ENCODE data around the gene DMD.

Gene DMD

DNA sequence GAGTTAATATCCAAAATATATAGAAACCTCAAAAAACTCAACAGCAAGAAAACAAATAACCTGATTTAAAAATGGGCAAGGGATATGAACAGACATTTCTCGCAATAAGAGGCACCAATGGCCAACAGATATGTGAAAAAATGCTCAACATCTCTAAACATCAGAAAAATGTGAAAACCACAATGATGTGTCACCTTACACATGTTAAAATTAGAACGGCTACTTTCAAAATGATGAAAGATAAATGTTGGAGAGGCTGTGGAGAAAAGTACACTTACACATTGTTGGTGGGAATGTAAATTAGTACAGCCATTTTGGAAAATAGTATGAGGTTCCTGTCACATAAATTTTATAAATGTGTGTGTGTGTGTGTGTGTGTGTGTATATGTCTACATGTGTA is 731.3 kb downstream of the DMD start:
- H3K4me3 ChIP-seq (ENCODE audit: low read depth, low read length) = no peak overlapping the region
- in situ Hi-C loops (cut with HindIII; ENCODE audit: low sequenced_read_pairs) = no loop called here
- TF ChIP-seq, protein P1, sequence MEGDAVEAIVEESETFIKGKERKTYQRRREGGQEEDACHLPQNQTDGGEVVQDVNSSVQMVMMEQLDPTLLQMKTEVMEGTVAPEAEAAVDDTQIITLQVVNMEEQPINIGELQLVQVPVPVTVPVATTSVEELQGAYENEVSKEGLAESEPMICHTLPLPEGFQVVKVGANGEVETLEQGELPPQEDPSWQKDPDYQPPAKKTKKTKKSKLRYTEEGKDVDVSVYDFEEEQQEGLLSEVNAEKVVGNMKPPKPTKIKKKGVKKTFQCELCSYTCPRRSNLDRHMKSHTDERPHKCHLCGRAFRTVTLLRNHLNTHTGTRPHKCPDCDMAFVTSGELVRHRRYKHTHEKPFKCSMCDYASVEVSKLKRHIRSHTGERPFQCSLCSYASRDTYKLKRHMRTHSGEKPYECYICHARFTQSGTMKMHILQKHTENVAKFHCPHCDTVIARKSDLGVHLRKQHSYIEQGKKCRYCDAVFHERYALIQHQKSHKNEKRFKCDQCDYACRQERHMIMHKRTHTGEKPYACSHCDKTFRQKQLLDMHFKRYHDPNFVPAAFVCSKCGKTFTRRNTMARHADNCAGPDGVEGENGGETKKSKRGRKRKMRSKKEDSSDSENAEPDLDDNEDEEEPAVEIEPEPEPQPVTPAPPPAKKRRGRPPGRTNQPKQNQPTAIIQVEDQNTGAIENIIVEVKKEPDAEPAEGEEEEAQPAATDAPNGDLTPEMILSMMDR (IDR thresholded peaks at IDR 0.05; ENCODE audit: low read depth, low read length) = no peak

DNA sequence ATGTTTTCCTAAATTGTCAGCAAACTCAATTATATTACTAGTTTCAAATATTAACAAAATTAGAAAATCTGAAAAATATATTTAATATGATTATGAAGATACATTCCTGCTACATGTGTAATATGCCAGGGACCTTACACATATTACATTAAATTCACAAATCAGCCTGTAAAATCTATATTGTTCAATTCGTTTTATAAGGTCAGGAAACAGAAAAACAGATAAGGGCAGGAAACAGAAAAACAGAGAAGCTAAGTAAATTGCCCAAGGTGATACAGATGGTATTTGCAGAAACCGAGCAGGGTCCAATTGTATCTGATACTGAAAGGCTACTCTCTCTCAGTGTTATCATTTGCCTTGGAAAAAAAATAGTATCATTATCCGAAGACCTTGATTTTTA is 739.0 kb downstream of the DMD start:
- no peak for DNase-seq (ENCODE audit: low read depth, low spot score)
- in situ Hi-C loops (cut with HindIII; ENCODE audit: low sequenced_read_pairs) = no loop called here
- H3K4me3 ChIP-seq (ENCODE audit: low read depth, low read length) = no peak overlapping the region
- TF ChIP-seq, protein P1 (IDR thresholded peaks at IDR 0.05; ENCODE audit: low read depth, low read length) = no peak

More for the DNA sequence above, 731.3 kb downstream of the DMD start:
- no peak for DNase-seq (ENCODE audit: low read depth, low spot score)

DNA sequence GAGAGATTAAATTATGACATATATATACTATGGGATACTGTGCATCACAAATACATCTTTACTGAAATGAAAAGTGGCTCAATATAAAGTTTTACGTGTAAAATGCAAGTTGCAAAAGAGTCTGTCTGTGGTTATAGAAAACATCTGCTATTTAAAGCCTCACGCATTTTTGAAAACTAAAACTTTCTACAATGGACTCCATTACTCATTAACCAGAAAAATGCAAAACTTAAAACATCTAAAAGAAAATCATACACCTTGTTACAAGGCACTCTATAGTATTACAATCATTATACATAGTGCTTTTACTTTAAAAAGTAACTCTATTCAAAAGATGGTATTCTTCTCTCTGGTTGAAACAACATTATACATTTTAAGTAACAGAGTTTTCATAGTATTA is 755.6 kb downstream of the DMD start:
- TF ChIP-seq, protein P1 (IDR thresholded peaks at IDR 0.05; ENCODE audit: low read depth, low read length) = no peak
- in situ Hi-C loops (cut with HindIII; ENCODE audit: low sequenced_read_pairs) = no loop called here
- no peak for DNase-seq (ENCODE audit: low read depth, low spot score)
- no peak overlapping the region for H3K4me3 ChIP-seq (ENCODE audit: low read depth, low read length)

- DNase-seq (ENCODE audit: low read depth, low spot score) = no peak
- in situ Hi-C loops (cut with HindIII; ENCODE audit: low sequenced_read_pairs) = no loop called here
- H3K4me3 ChIP-seq (ENCODE audit: low read depth, low read length) = no peak overlapping the region
- TF ChIP-seq, protein P1 (IDR thresholded peaks at IDR 0.05; ENCODE audit: low read depth, low read length) = no peak
These were observed 759.2 kb downstream of the DMD start for GRCh38 chrX:32451954-32452695.

GRCh38 chrX:32448945-32449344 is 762.4 kb downstream of the DMD start:
- in situ Hi-C loops (cut with HindIII; ENCODE audit: low sequenced_read_pairs) = no loop called here
- TF ChIP-seq, protein P1 (IDR thresholded peaks at IDR 0.05; ENCODE audit: low read depth, low read length) = no peak
- no peak for DNase-seq (ENCODE audit: low read depth, low spot score)
- H3K4me3 ChIP-seq (ENCODE audit: low read depth, low read length) = no peak overlapping the region

GRCh38 chrX:32448320-32448719 is 763.0 kb downstream of the DMD start:
- no peak for DNase-seq (ENCODE audit: low read depth, low spot score)
- in situ Hi-C loops (cut with HindIII; ENCODE audit: low sequenced_read_pairs) = no loop called here
- TF ChIP-seq, protein P1 (IDR thresholded peaks at IDR 0.05; ENCODE audit: low read depth, low read length) = no peak
- no peak overlapping the region for H3K4me3 ChIP-seq (ENCODE audit: low read depth, low read length)

All from astrocyte of the spinal cord (primary cell).